T-cell (primary cell): ENCODE measurements around the gene ADCYAP1. TPM values are rescaled to one million over a fixed set of nuclear protein-coding genes. Genes with fewer than 3 reads are reported as not detected.

ENCODE experiments used
- ATAC-seq, 4 experiments: fragments of 200-7000 bp in 3 of 4; fragments of 150-1000 bp in 1 of 4; cut with Tn5 transposase; replicated peaks in 1 of 4; 1 replicate in 3 of 4; 2 replicates in 1 of 4; pipeline ENCODE4 v1.10.0; 2021; ENCODE audit warnings: moderate library complexity in 3 of 4, mild to moderate bottlenecking in 2 of 4, moderate number of reproducible peaks in 1 of 4
- CTCF ChIA-PET, 2 donors: fragments of 300-600 bp; sonication (Branson Sonifier 250); formaldehyde crosslinking; loops; one replicate each; lab custom pipeline; 2022; ENCODE audit warnings: antibody characterized with exemption in 2 of 2; lab: Charles Lee
- POLR2A ChIA-PET, 2 donors: fragments of 300-600 bp; sonication (Branson Sonifier 250); formaldehyde crosslinking; loops; one replicate each; lab custom pipeline; 2022; ENCODE audit warnings: antibody characterized with exemption in 2 of 2; lab: Charles Lee
- DNase-seq, 35 experiments: peaks; one replicate each; pipeline versions ENCODE4 v3.0.0 to v3.0.0-alpha.2; 2013 to 2023
- H3K27ac ChIP-seq: one replicate; pipeline ENCODE4 v1.5.1; 2013; ENCODE audit warnings: low read length
- H3K27me3 ChIP-seq, 2 experiments: replicated peaks in 1 of 2; 1 replicate in 1 of 2; 2 replicates in 1 of 2; pipeline versions ENCODE4 v1.6.1 to v1.7.0; 2013; ENCODE audit warnings: low read length in 1 of 2, mixed read lengths in 1 of 2; ENCODE audit not compliant: control insufficient read depth in 2 of 2, insufficient read depth in 2 of 2; ENCODE audit errors: extremely low read depth in 1 of 2
- H3K36me3 ChIP-seq, 2 donors: 1 replicate in 1 of 2; 2 replicates in 1 of 2; pipeline versions ENCODE4 v1.6.1 to v1.7.0; 2013; ENCODE audit warnings: low read length in 1 of 2; ENCODE audit not compliant: control insufficient read depth in 2 of 2, insufficient read depth in 1 of 2; ENCODE audit errors: extremely low read depth in 1 of 2
- H3K4me1 ChIP-seq, 2 experiments: 1 replicate in 1 of 2; 2 replicates in 1 of 2; pipeline versions ENCODE4 v1.6.1 to v1.7.0; 2013; ENCODE audit warnings: low read length in 2 of 2, mixed read lengths in 1 of 2; ENCODE audit not compliant: insufficient read depth in 2 of 2, control insufficient read depth in 1 of 2; ENCODE audit errors: extremely low read depth in 1 of 2
- H3K4me3 ChIP-seq, 2 donors: 1 replicate in 1 of 2; 2 replicates in 1 of 2; pipeline versions ENCODE4 v1.5.1 to v1.7.0; 2013; ENCODE audit warnings: mild to moderate bottlenecking in 2 of 2, low read length in 1 of 2, moderate library complexity in 1 of 2; ENCODE audit not compliant: control insufficient read depth in 1 of 2; ENCODE audit errors: extremely low read depth in 1 of 2
- H3K9me3 ChIP-seq: 2 replicates; pipeline ENCODE4 v1.7.0; 2013
- H3K27ac Mint-ChIP-seq, 2 donors: one replicate each; pipeline ENCODE4 v1.8.0; 2020 to 2021; ENCODE audit warnings: mild to moderate bottlenecking in 2 of 2, mixed read lengths in 2 of 2
- H3K27me3 Mint-ChIP-seq, 2 donors: one replicate each; pipeline ENCODE4 v1.8.0; 2021 to 2022; ENCODE audit warnings: mixed read lengths in 2 of 2
- H3K36me3 Mint-ChIP-seq: one replicate; pipeline ENCODE4 v1.8.0; 2021; ENCODE audit warnings: mixed read lengths
- H3K4me1 Mint-ChIP-seq, 3 donors: one replicate each; pipeline ENCODE4 v1.8.0; 2020 to 2022; ENCODE audit warnings: mixed read lengths in 3 of 3, mild to moderate bottlenecking in 1 of 3
- H3K4me3 Mint-ChIP-seq, 3 donors: one replicate each; pipeline ENCODE4 v1.8.0; 2020 to 2022; ENCODE audit warnings: mild to moderate bottlenecking in 3 of 3, mixed read lengths in 3 of 3, moderate library complexity in 3 of 3
- H3K9me3 Mint-ChIP-seq, 3 donors: one replicate each; pipeline ENCODE4 v1.8.0; 2020 to 2022; ENCODE audit warnings: mixed read lengths in 3 of 3
- WGBS: methylation state at CpG from one replicate; pipeline ENCODE4 v1.1.5; 2013; ENCODE audit warnings: missing lambda C conversion rate; ENCODE audit not compliant: insufficient coverage; 5-methylcytosine and 5-hydroxymethylcytosine counted together
- total RNA-seq, 35 experiments: library from RNA in 6 of 35; stranded (reverse) in 6 of 35; fragments of 120-200 nt in 1 of 35; gene quantifications; one replicate each; pipeline versions ENCODE4 v1.2.1 to v1.2.4 and lab custom pipeline; 2013 to 2026

Gene ADCYAP1
- total RNA-seq, 5 donors from 2014 or later (not counting 1 experiment from before 2014, with no cell fraction given) = not detected

DNA sequence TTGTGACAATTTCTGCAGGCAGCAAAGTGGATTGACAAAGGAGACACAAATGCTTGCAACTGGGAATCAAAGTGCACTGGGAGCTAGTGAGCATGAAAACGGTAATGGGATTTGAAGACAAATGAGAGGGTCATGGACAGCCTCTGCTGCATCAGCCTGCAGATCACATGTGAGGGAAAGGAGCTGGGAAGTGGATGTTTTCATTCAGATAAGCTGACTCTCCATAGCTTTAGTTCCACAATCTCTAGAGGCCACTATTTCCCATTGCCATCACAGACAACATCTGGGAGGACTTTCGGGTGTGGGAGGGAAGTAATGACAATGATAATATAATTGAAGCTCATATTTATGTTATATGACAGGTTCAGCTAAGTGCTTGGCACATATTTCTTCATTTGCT, 28.4 kb downstream of the ADCYAP1 start:
- Mint-ChIP-seq H3K4me1 (no peaks in the 10 kb centered on the region), H3K27me3 (peaks cover 12 to 32% of the 10 kb centered on the region in 2 donors), H3K36me3 (no peaks in the 10 kb centered on the region), H3K27ac (no peak overlapping the region), H3K9me3 (no peaks in the 10 kb centered on the region), H3K4me3 (no peak overlapping the region)
- ChIA-PET CTCF (no interaction called here), POLR2A (no interaction called here)
- no peaks in the 10 kb centered on the region for H3K9me3 ChIP-seq
- 20% methylated on average over 1 of the region's 2 CpGs for WGBS
- DNase-seq (no peak), ATAC-seq (no peak)
- H3K4me3 ChIP-seq = no peak overlapping the region
- H3K27ac ChIP-seq = no peak overlapping the region
- no peaks in the 10 kb centered on the region for H3K4me1 ChIP-seq
- H3K27me3 ChIP-seq = peaks cover 0 to 4% of the 10 kb centered on the region in 2 experiments
- H3K36me3 ChIP-seq = no peaks in the 10 kb centered on the region

DNA sequence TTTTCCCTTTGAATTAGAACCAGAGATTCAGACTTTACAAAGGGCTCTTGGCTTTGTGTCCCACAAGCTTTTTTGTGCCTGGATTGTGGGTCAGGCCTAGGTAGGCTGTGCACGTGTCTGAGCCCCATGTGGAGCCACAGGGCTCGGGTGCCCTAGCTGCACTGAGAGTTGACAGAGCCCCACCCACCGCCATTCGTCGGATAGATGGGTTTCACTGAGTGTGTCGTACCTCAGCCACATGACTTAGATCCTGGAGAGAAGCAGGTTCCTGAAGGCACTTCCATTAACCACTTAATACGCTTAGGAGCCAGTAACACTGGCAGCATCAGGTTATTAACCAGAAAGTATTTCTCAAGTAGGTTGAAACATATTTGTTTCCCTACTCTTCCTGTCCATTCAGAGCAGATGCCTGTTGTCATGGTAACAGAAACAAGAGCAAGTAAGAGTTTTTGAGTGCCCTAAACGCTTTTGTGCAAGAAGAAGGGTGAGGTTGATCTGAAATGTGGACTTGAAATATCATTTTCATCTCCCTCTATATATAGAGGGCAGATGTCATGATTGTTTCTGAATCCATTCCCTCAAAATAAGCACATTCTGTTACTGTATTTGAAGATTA, 30.0 kb downstream of the ADCYAP1 start:
- no peaks in the 10 kb centered on the region for H3K4me1 Mint-ChIP-seq
- ChIA-PET POLR2A (no interaction called here), CTCF (no interaction called here)
- Histone ChIP-seq H3K36me3 (no peaks in the 10 kb centered on the region), H3K27me3 (peaks cover 0 to 4% of the 10 kb centered on the region in 2 experiments), H3K4me3 (no peak overlapping the region), H3K4me1 (no peaks in the 10 kb centered on the region), H3K27ac (no peak overlapping the region), H3K9me3 (no peaks in the 10 kb centered on the region)
- H3K27me3 Mint-ChIP-seq = peaks cover 12 to 35% of the 10 kb centered on the region in 2 donors
- H3K4me3 Mint-ChIP-seq = no peak overlapping the region
- DNase-seq (no peak), ATAC-seq (no peak)
- WGBS = 79% methylated on average over 2 of the region's 8 CpGs
- H3K9me3 Mint-ChIP-seq = no peaks in the 10 kb centered on the region
- no peak overlapping the region for H3K27ac Mint-ChIP-seq
- H3K36me3 Mint-ChIP-seq = no peaks in the 10 kb centered on the region

DNA sequence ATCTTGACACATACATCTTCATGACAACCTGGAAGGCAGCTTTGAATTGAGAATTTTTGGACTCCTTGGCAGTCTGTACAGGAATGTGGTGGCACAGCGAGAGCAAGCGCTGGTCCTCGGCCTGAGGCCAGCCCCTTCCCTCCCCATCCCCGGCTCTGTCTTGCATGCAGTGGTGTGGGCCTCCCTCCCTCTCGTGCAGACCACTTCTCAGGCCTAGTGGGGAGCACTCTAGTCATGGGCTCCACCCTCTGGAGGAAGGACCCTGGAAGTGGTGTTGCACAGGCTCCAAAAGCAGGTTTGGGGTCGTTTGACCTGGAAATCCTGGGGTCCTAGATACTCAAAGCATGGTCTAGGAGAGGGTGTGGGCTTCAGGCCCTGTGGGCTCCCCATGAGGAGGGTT, 32.3 kb downstream of the ADCYAP1 start:
- no peaks in the 10 kb centered on the region for H3K9me3 Mint-ChIP-seq
- H3K27ac Mint-ChIP-seq = no peak overlapping the region
- Histone ChIP-seq H3K4me3 (no peak overlapping the region), H3K9me3 (no peaks in the 10 kb centered on the region), H3K27ac (no peak overlapping the region), H3K27me3 (peaks cover 0 to 4% of the 10 kb centered on the region in 2 experiments), H3K36me3 (no peaks in the 10 kb centered on the region), H3K4me1 (no peaks in the 10 kb centered on the region)
- peaks cover 13 to 46% of the 10 kb centered on the region in 2 donors for H3K27me3 Mint-ChIP-seq
- CTCF ChIA-PET = no interaction called here
- no peak for DNase-seq
- POLR2A ChIA-PET = no interaction called here
- no peaks in the 10 kb centered on the region for H3K36me3 Mint-ChIP-seq
- 49% methylated on average over 4 of the region's 6 CpGs for WGBS
- H3K4me3 Mint-ChIP-seq = no peak overlapping the region
- no peaks in the 10 kb centered on the region for H3K4me1 Mint-ChIP-seq
- ATAC-seq = no peak

DNA sequence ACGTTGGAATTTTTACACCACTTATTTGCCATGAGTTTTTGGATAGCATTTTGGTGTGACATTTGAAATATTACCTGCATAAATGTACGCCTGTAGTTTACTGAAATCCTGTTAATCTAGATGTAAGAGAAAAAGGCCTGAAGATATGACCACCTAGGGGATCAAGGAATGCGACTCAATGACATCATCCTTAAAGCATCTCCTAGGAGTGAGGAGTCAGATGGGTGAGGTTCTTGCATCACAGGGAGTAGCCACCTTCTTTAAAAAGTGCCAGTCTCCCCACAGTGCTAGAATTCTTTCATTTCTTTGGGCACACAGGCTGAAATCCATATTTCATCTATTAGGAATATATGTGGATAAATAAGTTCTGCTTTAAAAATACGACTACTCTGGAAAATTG, 34.5 kb downstream of the ADCYAP1 start:
- POLR2A ChIA-PET = no interaction called here
- Histone ChIP-seq H3K9me3 (no peaks in the 10 kb centered on the region), H3K4me3 (no peak overlapping the region), H3K4me1 (no peaks in the 10 kb centered on the region), H3K27me3 (peaks cover 0 to under 1% of the 10 kb centered on the region in 2 experiments), H3K27ac (no peak overlapping the region), H3K36me3 (no peaks in the 10 kb centered on the region)
- no peak for DNase-seq
- ATAC-seq = no peak
- no CpG with 5 or more reads among the region's 4 CpGs for WGBS
- CTCF ChIA-PET = no interaction called here
- Mint-ChIP-seq H3K36me3 (no peaks in the 10 kb centered on the region), H3K4me3 (no peak overlapping the region), H3K9me3 (no peaks in the 10 kb centered on the region), H3K27ac (no peak overlapping the region), H3K27me3 (peaks cover 7 to 35% of the 10 kb centered on the region in 2 donors), H3K4me1 (no peaks in the 10 kb centered on the region)

DNA sequence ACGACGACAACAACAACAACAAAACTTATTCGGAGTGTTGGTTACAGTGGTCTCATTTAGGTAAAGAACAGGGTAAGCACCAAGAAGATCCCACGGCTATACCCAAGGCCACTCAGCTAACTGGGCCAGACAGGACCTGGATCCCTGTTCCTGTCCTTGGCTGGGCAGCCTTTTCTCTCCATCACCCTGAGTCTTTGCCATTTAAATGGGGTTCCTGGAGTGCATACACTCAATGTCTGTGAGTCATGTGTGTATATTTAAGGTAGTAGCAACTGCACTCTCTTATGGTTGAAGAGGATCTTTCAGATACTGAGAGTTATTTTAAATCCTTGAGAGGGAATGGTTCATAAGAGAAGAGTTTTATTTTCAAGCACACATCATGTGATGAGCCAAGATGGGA, 35.3 kb downstream of the ADCYAP1 start:
- no peaks in the 10 kb centered on the region for H3K36me3 ChIP-seq
- no peaks in the 10 kb centered on the region for H3K4me1 ChIP-seq
- POLR2A ChIA-PET = no interaction called here
- no peak for ATAC-seq
- Mint-ChIP-seq H3K36me3 (no peaks in the 10 kb centered on the region), H3K27me3 (peaks cover 7 to 30% of the 10 kb centered on the region in 2 donors), H3K4me1 (no peaks in the 10 kb centered on the region), H3K27ac (no peak overlapping the region), H3K9me3 (no peaks in the 10 kb centered on the region), H3K4me3 (no peak overlapping the region)
- DNase-seq = no peak
- CTCF ChIA-PET = no interaction called here
- no peak overlapping the region for H3K4me3 ChIP-seq
- no peak overlapping the region for H3K27ac ChIP-seq
- WGBS = no CpG with 5 or more reads among the region's 4 CpGs
- H3K9me3 ChIP-seq = no peaks in the 10 kb centered on the region
- H3K27me3 ChIP-seq = no peaks in the 10 kb centered on the region

DNA sequence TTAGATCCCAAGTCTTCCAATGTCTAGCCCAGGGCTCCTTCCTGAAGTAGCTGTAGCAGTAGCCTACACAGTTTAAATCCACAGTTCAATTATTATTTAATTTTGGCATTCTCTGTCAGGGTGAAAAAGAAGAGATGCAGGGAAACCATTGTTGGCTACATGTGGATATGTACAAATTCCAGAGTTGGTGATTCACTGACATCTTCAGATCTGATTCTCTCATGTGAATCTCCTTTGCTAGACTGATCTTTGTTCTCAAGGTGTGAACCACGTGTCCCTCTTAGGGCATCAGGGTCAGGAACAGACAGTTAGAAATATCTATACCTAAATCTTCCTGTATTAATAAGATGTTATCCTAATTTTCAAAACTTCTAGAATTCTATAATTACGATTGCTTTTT, 36.7 kb downstream of the ADCYAP1 start:
- Histone ChIP-seq H3K27ac (no peak overlapping the region), H3K4me1 (no peaks in the 10 kb centered on the region), H3K36me3 (no peaks in the 10 kb centered on the region), H3K9me3 (no peaks in the 10 kb centered on the region), H3K4me3 (no peak overlapping the region), H3K27me3 (no peaks in the 10 kb centered on the region)
- no peaks in the 10 kb centered on the region for H3K36me3 Mint-ChIP-seq
- H3K4me1 Mint-ChIP-seq = no peaks in the 10 kb centered on the region
- DNase-seq = no peak
- H3K27me3 Mint-ChIP-seq = peaks cover 7 to 22% of the 10 kb centered on the region in 2 donors
- no peak overlapping the region for H3K4me3 Mint-ChIP-seq
- no peak for ATAC-seq
- no peak overlapping the region for H3K27ac Mint-ChIP-seq
- ChIA-PET CTCF (no interaction called here), POLR2A (no interaction called here)
- H3K9me3 Mint-ChIP-seq = no peaks in the 10 kb centered on the region
- WGBS = no CpG with 5 or more reads among the region's 2 CpGs

DNA sequence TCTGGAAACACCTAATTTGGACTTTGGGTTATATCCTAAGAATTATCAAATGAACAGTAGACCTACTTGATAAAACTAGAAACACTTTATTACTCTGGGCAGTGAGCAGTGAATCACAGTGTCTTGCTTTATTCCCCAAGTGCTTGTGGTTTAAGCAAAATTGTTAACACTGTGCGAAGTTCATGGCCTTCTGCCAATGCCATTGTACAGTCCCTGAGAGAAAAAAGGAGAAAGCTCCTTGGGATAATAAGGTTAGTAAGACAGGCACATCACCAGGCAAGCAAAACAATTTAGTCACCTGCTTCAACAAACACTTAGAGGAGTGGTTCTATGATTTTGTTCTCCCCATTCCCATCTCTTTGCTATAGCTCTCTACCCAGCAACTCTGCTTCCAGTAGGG, 39.8 kb downstream of the ADCYAP1 start:
- no peaks in the 10 kb centered on the region for H3K36me3 Mint-ChIP-seq
- H3K36me3 ChIP-seq = no peaks in the 10 kb centered on the region
- no peak overlapping the region for H3K27ac ChIP-seq
- no peak for ATAC-seq
- H3K27ac Mint-ChIP-seq = no peak overlapping the region
- H3K9me3 Mint-ChIP-seq = peaks cover 0 to 5% (median 3%) of the 10 kb centered on the region in 3 donors
- no peak for DNase-seq
- H3K4me1 ChIP-seq = no peaks in the 10 kb centered on the region
- ChIA-PET POLR2A (no interaction called here), CTCF (no interaction called here)
- no peak overlapping the region for H3K4me3 Mint-ChIP-seq
- peaks cover 10 to 20% of the 10 kb centered on the region in 2 donors for H3K27me3 Mint-ChIP-seq
- no CpG with 5 or more reads among the region's 1 CpG for WGBS
- peaks cover 0 to 6% of the 10 kb centered on the region in 2 experiments for H3K27me3 ChIP-seq
- H3K4me1 Mint-ChIP-seq = no peaks in the 10 kb centered on the region
- no peak overlapping the region for H3K4me3 ChIP-seq
- no peaks in the 10 kb centered on the region for H3K9me3 ChIP-seq
